Suprapubic skin (tissue), 4 donors: Measurements from ENCODE around the gene ATAD3B.

ENCODE experiments used
- CTCF ChIP-seq, 2 donors: fragments of 200-600 bp in 1 of 2; fragments of 450-650 bp in 1 of 2; sonication (generic) in 1 of 2; IDR thresholded peaks; one replicate each; pipeline ENCODE4 v1.5.1; 2016 to 2019; ENCODE audit warnings: antibody characterized with exemption in 2 of 2, mild to moderate bottlenecking in 1 of 2, moderate library complexity in 1 of 2
- EP300 ChIP-seq: sonication (generic); formaldehyde crosslinking; IDR thresholded peaks from one replicate; pipeline ENCODE4 v1.6.1; 2017; ENCODE audit warnings: antibody characterized with exemption
- POLR2A ChIP-seq, 2 donors: fragments of 450-650 bp; IDR thresholded peaks; one replicate each; pipeline ENCODE4 v1.6.1; 2017; ENCODE audit warnings: antibody characterized with exemption in 2 of 2, mild to moderate bottlenecking in 2 of 2, moderate library complexity in 2 of 2
- POLR2AphosphoS5 ChIP-seq, 3 donors: sonication (generic); formaldehyde crosslinking; IDR thresholded peaks; one replicate each; pipeline ENCODE4 v1.6.1; 2017; ENCODE audit warnings: antibody characterized with exemption in 3 of 3

GRCh38 chr1:1438531-1439381, 32.8 kb upstream of the ATAD3B start:
- TF ChIP-seq CTCF (IDR thresholded peaks at IDR 0.05), result no peak
- no peak for TF ChIP-seq POLR2A (IDR thresholded peaks at IDR 0.05)
- no peak for TF ChIP-seq POLR2AphosphoS5 (IDR thresholded peaks at IDR 0.05)
- TF ChIP-seq EP300, result no peak
